Stimulated activated memory B cell treated with anti-CD40 and anti-IgM and Interleukin-4, amounts not matched to agents 10 μg/mL and 1 μg/mL and 100 μg/mL, for 72 hours (primary cell): ENCODE data around the gene TRABD2A.
A peak's percentile ranks its signal among the peaks of the same experiment; 100 is the strongest.

ENCODE experiments used
- ATAC-seq: fragments of 150-1000 bp; cut with Tn5 transposase; 2 replicates; pipeline ENCODE4 v1.10.0; 2021
- H3K27ac Mint-ChIP-seq: one replicate; pipeline ENCODE4 v1.8.0; 2022; ENCODE audit warnings: mild to moderate bottlenecking, mixed read lengths
- H3K27me3 Mint-ChIP-seq: one replicate; pipeline ENCODE4 v1.8.0; 2022; ENCODE audit warnings: mixed read lengths
- H3K36me3 Mint-ChIP-seq: one replicate; pipeline ENCODE4 v1.8.0; 2022; ENCODE audit warnings: mixed read lengths
- H3K4me1 Mint-ChIP-seq: one replicate; pipeline ENCODE4 v1.8.0; 2022; ENCODE audit warnings: mixed read lengths
- H3K4me3 Mint-ChIP-seq: one replicate; pipeline ENCODE4 v1.8.0; 2022; ENCODE audit warnings: mild to moderate bottlenecking, moderate library complexity, mixed read lengths
- H3K9me3 Mint-ChIP-seq: one replicate; pipeline ENCODE4 v1.8.0; 2022; ENCODE audit warnings: mixed read lengths

The TRABD2A gene

DNA sequence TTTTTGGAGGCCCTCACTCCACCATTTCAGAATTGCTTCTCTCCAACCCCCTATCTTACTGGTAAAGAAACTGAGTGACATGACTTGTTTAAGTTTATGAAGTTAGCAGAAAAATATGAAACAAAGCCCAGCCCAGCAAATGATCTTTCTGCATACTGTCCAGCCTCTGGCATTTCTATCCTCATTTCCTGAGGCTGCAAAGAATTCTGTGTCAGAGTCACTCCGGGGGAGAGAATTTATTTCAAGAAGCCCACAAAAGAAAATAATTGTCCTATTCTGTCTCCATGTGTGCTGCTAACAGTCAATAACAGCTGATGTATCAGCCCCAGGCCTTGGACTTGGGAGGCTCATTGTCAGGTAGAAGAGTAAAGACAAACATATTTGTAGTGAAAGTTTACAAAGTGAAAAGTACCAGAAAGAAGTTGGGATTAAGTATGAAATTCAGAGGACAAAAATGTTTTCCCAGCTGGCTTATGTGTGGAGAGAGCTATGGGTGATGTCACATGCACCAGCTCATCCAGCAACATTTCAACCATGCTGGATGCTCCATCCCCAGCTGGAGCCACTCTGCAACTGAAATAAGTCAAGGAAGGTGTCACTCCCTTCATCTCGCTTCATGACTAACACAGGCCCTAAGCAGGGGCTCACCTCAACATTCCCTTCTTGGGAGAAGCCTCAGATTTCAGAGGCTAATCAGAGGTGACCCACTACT is 42.3 kb downstream of the TRABD2A start:
- H3K4me3 Mint-ChIP-seq: no peak overlapping the region
- no peak overlapping the region for H3K27ac Mint-ChIP-seq
- peaks cover 32% of the 10 kb centered on the region for H3K36me3 Mint-ChIP-seq
- H3K9me3 Mint-ChIP-seq: peaks cover 12% of the 10 kb centered on the region
- no peak for ATAC-seq
- H3K4me1 Mint-ChIP-seq: peaks cover 18% of the 10 kb centered on the region
- H3K27me3 Mint-ChIP-seq: no peaks in the 10 kb centered on the region

DNA sequence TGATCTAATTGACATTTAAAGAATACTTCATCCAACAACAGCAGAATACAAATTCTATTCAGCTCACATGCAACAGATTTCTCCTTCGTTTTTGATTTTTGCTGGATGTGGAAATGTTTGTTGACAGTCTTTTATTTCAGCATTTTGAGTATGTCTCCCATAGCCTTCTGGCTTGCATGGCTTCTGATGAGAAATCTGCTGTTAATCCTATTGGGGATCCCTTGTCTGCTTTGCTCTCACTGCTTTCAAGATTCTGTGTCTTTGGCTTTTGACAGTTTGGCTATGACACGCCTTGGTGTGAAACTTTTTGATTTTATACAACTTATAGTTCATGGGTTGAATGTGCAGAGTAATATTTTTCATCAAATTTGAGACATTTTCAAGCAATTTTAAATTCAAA is 44.7 kb downstream of the TRABD2A start:
- peaks cover 32% of the 10 kb centered on the region for H3K36me3 Mint-ChIP-seq
- H3K27ac Mint-ChIP-seq: no peak overlapping the region
- H3K4me1 Mint-ChIP-seq: peaks cover 41% of the 10 kb centered on the region
- no peak for ATAC-seq
- H3K27me3 Mint-ChIP-seq: no peaks in the 10 kb centered on the region
- peaks cover 12% of the 10 kb centered on the region for H3K9me3 Mint-ChIP-seq
- H3K4me3 Mint-ChIP-seq: no peak overlapping the region

DNA sequence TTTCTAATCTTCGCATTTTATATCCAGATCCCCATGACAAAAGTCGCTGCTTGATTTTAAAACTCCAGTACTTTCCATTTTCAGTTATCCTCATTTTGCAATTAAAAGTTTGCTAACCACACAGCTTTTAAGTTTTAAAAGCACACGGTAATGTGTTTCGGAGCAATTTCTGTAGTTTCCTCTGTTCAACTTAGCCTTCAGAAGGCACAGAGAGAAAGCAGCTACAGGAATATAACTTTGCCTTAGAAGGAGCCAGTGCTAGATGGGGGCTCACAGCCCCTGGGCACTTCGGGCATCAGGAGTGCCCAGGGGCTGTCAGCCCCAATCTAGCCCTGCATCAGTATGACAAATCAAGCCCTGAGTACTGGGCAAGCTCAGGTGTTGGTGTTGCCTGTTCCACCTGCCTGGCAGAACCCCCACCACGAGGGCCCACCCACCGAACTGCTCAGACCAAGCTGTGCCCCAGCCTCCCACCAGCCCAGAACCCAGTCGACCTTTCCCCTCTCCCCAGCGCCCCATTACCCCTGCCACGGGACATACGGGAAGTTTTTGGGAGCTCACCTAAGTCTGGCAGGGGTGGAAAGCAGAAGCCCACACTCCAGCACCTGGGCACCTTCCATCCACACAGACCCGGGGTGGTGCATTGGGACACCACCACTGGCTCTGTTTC is 47.3 kb downstream of the TRABD2A start:
- no peak for ATAC-seq
- Mint-ChIP-seq H3K27me3 (no peaks in the 10 kb centered on the region), H3K4me1 (peaks cover 31% of the 10 kb centered on the region), H3K9me3 (peaks cover 12% of the 10 kb centered on the region), H3K27ac (no peak overlapping the region), H3K36me3 (peaks cover 26% of the 10 kb centered on the region), H3K4me3 (peak overlapping the region; percentile 4)

DNA sequence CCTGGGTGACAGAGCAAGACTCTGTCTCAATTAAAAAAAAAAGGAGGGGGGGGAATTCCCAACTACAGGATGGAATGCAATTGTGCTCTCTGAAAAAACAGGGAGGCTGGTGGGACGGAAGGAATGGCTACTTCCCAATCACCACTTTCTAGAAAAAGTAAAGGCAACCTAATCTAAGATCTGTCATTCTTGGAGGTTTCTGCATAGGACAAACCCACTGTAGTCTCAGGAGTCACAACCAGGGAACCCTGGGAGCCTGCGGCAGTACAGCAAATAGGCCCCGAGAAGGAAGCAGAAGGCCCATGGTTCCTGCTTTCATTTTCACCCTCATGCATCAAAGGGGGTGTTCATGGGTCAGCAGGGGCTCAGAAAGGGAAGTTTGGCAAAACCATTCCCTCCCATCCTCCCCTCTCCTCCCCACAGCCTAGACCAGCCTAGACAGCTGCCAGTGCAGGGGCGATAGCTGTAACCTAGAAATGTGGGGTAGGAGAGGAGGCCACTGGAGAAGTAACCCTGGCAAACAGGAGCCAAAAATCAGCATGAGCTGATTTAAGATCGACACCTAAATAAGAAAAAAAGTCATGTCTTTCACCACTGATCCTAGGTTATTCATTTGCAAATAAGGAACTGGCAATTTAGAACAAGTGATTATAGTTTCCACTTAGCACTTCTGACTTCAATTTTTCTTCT is 48.0 kb downstream of the TRABD2A start:
- ATAC-seq: peak; percentile 84
- Mint-ChIP-seq H3K36me3 (peaks cover 21% of the 10 kb centered on the region), H3K9me3 (peaks cover 12% of the 10 kb centered on the region), H3K27me3 (no peaks in the 10 kb centered on the region), H3K4me1 (peaks cover 31% of the 10 kb centered on the region), H3K4me3 (peak overlapping the region; percentile 13), H3K27ac (no peak overlapping the region)

DNA sequence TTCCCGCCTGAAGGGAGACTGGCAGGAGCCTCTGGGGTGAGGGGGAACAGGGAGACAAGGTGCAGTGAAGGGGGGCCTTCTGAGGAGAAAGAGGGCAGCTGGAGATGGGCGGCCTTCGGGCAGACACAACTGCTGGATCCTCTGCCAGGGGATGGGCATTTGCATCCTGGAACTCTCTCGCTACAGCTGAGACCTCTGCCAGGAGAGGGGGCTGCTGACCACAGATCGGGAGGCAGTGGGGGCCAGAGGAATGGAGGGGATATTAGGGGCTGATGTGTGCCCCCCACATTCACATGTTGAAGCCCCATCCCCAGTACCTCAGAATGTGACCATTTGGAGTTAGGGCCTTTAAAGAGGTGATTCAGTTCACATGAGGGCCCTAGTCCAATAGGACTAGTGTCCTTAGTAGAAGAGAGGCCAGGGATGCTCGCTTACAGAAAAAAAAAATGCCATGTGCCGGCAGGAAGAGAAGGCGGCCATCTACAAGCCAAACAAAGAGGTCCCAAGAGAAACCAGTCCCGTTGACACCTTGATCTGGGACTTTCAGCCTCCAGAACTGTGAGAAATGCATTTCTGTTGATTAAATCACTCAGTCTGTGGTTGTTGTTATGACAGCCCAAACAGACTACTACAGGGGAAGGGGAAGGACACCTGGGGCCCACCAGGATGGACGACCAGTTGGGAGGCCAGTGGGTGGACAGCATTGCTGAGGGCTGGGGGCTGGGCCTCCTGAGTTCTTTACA is 50.0 kb downstream of the TRABD2A start:
- peaks cover 3% of the 10 kb centered on the region for H3K9me3 Mint-ChIP-seq
- H3K4me3 Mint-ChIP-seq: no peak overlapping the region
- H3K4me1 Mint-ChIP-seq: peaks cover 31% of the 10 kb centered on the region
- ATAC-seq: no peak
- H3K36me3 Mint-ChIP-seq: peaks cover 5% of the 10 kb centered on the region
- no peaks in the 10 kb centered on the region for H3K27me3 Mint-ChIP-seq
- H3K27ac Mint-ChIP-seq: no peak overlapping the region

DNA sequence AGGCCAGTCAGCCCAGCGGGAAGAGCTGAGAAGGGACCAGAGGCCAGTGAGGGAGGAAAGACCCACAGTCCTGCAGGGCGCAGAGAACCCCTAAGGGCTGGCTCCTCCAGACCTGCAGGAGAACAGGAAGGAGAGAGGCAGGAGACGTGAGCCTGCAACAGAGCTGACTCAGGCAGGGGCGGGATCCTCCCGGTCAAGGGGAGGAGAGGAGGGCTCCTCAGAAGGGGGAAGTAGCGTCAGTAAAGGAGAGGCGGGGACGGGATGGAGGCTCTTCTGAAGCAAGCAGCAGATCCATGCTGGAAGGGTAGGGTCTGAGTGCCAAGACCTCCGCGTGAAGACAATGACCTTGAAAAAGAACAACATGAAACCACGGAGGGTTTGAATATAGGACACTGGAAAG is 50.8 kb downstream of the TRABD2A start:
- Mint-ChIP-seq H3K4me1 (peaks cover 31% of the 10 kb centered on the region), H3K27ac (no peak overlapping the region), H3K36me3 (no peaks in the 10 kb centered on the region), H3K4me3 (no peak overlapping the region), H3K9me3 (no peaks in the 10 kb centered on the region), H3K27me3 (no peaks in the 10 kb centered on the region)
- ATAC-seq: no peak

DNA sequence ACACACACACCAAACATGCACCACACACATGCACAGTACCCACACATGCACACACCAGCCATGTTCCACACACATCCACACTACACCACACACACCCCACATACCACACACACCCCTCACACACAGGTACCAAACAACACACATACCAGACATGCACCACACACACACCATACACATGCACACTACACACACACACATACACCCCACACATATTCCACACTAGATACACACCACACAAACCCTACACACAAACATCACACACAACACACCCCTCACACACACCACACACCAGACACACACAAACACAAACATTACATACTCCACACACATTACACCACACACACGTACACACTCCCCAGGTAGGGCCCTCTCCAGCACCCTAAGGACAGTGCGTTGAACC is 51.2 kb downstream of the TRABD2A start:
- Mint-ChIP-seq H3K36me3 (no peaks in the 10 kb centered on the region), H3K27me3 (no peaks in the 10 kb centered on the region), H3K4me3 (no peak overlapping the region), H3K4me1 (peaks cover 31% of the 10 kb centered on the region), H3K9me3 (no peaks in the 10 kb centered on the region), H3K27ac (no peak overlapping the region)
- ATAC-seq: no peak

DNA sequence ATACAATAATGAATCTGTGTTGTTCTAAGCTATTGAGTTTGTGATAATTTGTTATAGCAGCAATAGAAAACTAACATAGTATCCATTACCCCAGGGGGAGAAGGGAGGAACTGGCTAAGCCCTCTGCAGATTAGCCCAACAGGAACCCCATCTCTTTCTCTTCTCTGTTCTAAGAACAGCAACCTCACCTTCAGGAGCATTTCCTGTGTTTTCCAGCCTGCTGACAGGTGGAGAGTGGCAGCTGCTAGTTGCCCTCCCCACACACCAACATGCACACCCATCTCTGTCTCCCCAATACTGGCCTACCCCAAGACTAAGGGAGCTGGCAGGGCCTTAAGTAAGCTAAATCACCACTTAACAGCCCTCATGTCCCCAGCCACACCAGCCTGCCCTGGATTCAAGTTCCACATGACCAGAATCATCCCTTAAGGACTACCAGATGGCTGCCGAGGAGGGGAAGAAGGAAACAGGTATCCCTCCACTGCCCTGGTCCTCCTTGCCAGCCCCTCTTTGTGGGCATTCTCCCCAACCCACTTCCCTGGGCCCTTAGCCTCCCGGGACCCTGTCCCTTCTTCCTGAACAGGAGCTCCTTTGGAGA is 52.8 kb downstream of the TRABD2A start:
- Mint-ChIP-seq H3K4me3 (no peak overlapping the region), H3K27ac (no peak overlapping the region), H3K9me3 (no peaks in the 10 kb centered on the region), H3K4me1 (peaks cover 20% of the 10 kb centered on the region), H3K36me3 (no peaks in the 10 kb centered on the region), H3K27me3 (no peaks in the 10 kb centered on the region)
- ATAC-seq: no peak

DNA sequence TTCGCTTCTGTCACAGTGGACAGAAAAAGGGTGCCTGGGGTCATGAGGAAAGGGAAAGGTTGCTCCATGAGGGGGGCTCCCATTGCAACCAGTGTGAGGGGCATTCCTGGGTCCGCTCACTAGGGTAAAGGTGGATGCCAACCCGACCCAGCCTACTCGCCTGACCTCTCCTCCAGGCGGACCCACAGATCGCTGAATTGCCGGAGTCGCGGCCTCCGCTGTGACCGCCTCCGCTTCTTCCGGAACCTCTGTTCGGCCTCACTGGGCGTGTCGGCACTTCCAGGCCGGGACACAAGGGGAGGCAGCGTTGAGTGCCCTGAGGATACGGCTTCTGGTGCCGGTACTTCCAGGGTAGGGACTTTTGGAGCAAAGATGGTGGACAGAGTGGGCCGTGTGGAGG is 57.1 kb downstream of the TRABD2A start:
- Mint-ChIP-seq H3K9me3 (no peaks in the 10 kb centered on the region), H3K36me3 (no peaks in the 10 kb centered on the region), H3K27ac (no peak overlapping the region), H3K4me3 (no peak overlapping the region), H3K27me3 (no peaks in the 10 kb centered on the region), H3K4me1 (no peaks in the 10 kb centered on the region)
- no peak for ATAC-seq

DNA sequence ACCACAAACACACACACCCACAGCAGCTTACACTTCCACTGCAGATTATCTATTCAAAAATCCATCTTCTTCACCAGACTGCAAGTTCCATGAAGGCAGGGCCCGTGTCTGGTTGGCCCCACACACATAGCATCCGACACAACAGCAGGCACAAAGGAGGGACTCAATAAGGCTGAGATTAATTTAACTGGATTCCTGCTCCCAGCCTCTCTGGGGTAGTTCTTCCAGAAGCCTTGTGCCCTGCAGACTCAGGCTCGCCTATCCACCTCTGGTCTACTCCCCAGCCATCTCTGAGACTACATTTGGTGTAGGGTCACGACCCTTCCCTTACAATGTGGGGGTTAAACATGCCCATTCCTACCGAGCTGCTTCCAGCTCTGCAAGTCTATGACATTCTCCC is 57.7 kb downstream of the TRABD2A start:
- no peak overlapping the region for H3K27ac Mint-ChIP-seq
- H3K27me3 Mint-ChIP-seq: no peaks in the 10 kb centered on the region
- no peak overlapping the region for H3K4me3 Mint-ChIP-seq
- H3K36me3 Mint-ChIP-seq: no peaks in the 10 kb centered on the region
- ATAC-seq: no peak
- H3K4me1 Mint-ChIP-seq: no peaks in the 10 kb centered on the region
- H3K9me3 Mint-ChIP-seq: no peaks in the 10 kb centered on the region

DNA sequence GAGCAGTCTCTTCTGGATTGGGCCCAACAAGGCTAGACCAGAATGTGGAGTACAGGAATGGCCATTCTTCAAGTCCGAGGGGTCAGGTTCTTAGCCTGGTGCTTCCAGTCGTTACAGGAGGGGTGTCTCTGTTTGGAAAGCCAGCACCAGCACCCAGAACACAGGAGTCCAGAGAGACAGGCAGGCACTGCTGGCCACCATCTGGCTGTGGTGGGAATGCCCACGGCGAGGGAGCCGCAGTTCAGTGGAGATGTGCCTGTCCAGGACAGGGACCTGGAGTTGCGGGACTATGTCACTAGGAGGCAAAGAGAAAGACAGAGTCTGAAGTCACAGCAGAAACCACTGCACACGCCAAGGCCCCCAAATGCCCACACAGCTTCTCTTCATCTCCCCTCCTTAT is 59.1 kb downstream of the TRABD2A start:
- H3K36me3 Mint-ChIP-seq: no peaks in the 10 kb centered on the region
- ATAC-seq: no peak
- no peak overlapping the region for H3K4me3 Mint-ChIP-seq
- no peaks in the 10 kb centered on the region for H3K9me3 Mint-ChIP-seq
- no peak overlapping the region for H3K27ac Mint-ChIP-seq
- peaks cover 11% of the 10 kb centered on the region for H3K4me1 Mint-ChIP-seq
- H3K27me3 Mint-ChIP-seq: no peaks in the 10 kb centered on the region

DNA sequence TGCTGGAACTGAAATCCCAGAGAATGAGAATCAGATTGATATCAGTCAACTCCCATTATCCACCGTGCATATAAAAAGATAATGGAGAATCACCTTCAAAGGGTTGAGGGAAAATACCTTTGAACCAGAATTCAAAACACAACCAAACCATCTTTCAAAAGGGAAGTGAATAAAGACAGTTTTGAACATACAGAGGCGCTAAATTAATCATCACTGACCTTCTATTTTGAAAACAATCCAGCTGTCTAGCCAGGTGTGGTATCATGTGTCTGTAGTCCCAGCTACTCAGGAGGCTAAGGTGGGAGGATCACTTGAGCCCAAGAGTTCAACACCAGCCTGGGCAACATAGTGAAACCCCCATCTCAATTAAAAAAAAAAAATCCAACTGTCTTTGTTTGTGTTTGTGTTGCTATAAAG is 63.6 kb downstream of the TRABD2A start:
- H3K9me3 Mint-ChIP-seq: peaks cover 3% of the 10 kb centered on the region
- H3K4me1 Mint-ChIP-seq: peaks cover 21% of the 10 kb centered on the region
- H3K27ac Mint-ChIP-seq: peak overlapping the region; percentile 83
- ATAC-seq: peak; percentile 93
- peak overlapping the region; percentile 56 for H3K4me3 Mint-ChIP-seq
- no peaks in the 10 kb centered on the region for H3K36me3 Mint-ChIP-seq
- no peaks in the 10 kb centered on the region for H3K27me3 Mint-ChIP-seq

DNA sequence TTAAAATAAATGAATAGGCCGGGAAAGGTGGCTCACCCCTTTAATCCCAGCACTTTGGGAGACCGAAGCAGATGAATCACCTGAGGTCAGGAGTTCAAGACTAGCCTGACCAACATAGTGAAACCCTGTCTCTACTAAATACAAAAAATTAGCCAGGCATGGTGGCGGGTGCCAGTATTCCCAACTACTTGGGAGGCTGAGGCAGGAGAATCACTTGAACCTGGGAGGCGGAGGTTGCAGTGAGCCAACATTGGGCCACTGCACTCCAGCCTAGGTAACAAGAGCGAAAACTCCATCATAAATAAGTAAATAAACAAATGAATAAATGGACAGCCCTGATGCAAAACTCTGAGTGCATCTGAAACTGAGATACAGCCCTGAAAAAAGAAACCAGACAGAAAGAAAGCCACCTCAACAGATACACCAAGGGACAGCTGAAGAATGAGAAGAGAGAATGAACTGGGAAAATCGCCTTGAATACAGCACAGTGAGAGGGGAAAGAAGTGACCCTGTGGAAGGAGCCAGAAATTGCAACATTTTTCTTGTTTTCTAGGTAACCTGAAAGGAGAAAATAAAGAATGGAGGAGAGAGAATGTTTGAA is 64.4 kb downstream of the TRABD2A start:
- ATAC-seq: peak; percentile 66
- H3K4me1 Mint-ChIP-seq: peaks cover 21% of the 10 kb centered on the region
- H3K4me3 Mint-ChIP-seq: peak overlapping the region; percentile 56

DNA sequence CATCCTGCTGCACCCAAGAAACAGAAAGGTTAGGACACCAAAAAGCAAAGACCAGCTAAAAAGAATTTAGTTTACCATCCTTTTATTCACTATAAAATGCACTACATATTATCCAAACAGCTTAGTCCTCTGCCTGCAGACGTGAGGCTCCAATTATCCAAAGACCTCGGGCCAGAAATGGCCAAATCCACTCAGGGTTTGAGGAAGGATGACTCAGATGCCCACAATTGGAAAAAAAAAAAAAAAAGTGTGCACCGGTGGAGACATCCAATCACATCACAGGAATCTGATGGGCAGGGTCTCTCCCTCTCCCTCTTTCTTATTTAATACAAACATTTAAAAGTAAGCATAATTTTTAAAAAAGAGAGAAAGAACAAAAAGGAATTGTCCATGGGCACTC is 65.7 kb downstream of the TRABD2A start:
- peaks cover 12% of the 10 kb centered on the region for H3K27me3 Mint-ChIP-seq
- peaks cover 21% of the 10 kb centered on the region for H3K4me1 Mint-ChIP-seq
- H3K36me3 Mint-ChIP-seq: no peaks in the 10 kb centered on the region
- no peak for ATAC-seq
- peak overlapping the region; percentile 35 for H3K27ac Mint-ChIP-seq
- no peak overlapping the region for H3K4me3 Mint-ChIP-seq
- peaks cover 3% of the 10 kb centered on the region for H3K9me3 Mint-ChIP-seq

More for the DNA sequence above, 64.4 kb downstream of the TRABD2A start:
- peaks cover 7% of the 10 kb centered on the region for H3K27me3 Mint-ChIP-seq
- H3K9me3 Mint-ChIP-seq: peaks cover 3% of the 10 kb centered on the region
- H3K36me3 Mint-ChIP-seq: no peaks in the 10 kb centered on the region
- peak overlapping the region; percentile 83 for H3K27ac Mint-ChIP-seq
